Endodermal cell (in vitro differentiated cells): ENCODE measurements around the gene MTCL1. TPM values are rescaled to one million over a fixed set of nuclear protein-coding genes. Genes with fewer than 3 reads are reported as not detected.

Experiments used
- DNase-seq: peaks from one replicate; pipeline ENCODE4 v3.0.0-alpha.2; 2017
- H3K27ac ChIP-seq: 2 replicates; pipeline ENCODE4 v1.5.1; 2013; ENCODE audit warnings: mild to moderate bottlenecking, low read depth, low read length, moderate library complexity
- H3K27me3 ChIP-seq: 2 replicates; pipeline ENCODE4 v1.6.1; 2013; ENCODE audit warnings: mild to moderate bottlenecking, low read length, moderate library complexity; ENCODE audit not compliant: insufficient read depth, control insufficient read depth, poor library complexity, severe bottlenecking
- H3K36me3 ChIP-seq: 2 replicates; pipeline ENCODE4 v1.7.0; 2013; ENCODE audit warnings: mild to moderate bottlenecking, low read length, moderate library complexity; ENCODE audit not compliant: control insufficient read depth, insufficient read depth
- H3K4me1 ChIP-seq: one replicate; pipeline ENCODE4 v1.7.0; 2013; ENCODE audit warnings: low read length; ENCODE audit not compliant: control insufficient read depth, insufficient read depth
- H3K4me3 ChIP-seq: 2 replicates; pipeline ENCODE4 v1.5.1; 2013; ENCODE audit warnings: mild to moderate bottlenecking, low read length, moderate library complexity
- H3K9ac ChIP-seq: 2 replicates; pipeline ENCODE4 v1.6.1; 2013; ENCODE audit warnings: mild to moderate bottlenecking, low read length, moderate library complexity; ENCODE audit not compliant: poor library complexity, severe bottlenecking; ENCODE audit errors: extremely low read depth
- H3K9me3 ChIP-seq: 2 replicates; pipeline ENCODE4 v1.6.1; 2013; ENCODE audit warnings: mild to moderate bottlenecking, low read length, moderate library complexity; ENCODE audit not compliant: control insufficient read depth
- H3K27ac Mint-ChIP-seq: 2 replicates; pipeline ENCODE4 v1.8.0; 2020; ENCODE audit warnings: mixed read lengths
- H3K27me3 Mint-ChIP-seq: 2 replicates; pipeline ENCODE4 v1.8.0; 2021; ENCODE audit warnings: mild to moderate bottlenecking, mixed read lengths; ENCODE audit not compliant: insufficient read depth
- H3K36me3 Mint-ChIP-seq: 2 replicates; pipeline ENCODE4 v1.8.0; 2020; ENCODE audit warnings: low read depth, mixed read lengths
- H3K4me1 Mint-ChIP-seq: 2 replicates; pipeline ENCODE4 v1.8.0; 2020; ENCODE audit warnings: mixed read lengths
- H3K4me3 Mint-ChIP-seq: 2 replicates; pipeline ENCODE4 v1.8.0; 2020; ENCODE audit warnings: mild to moderate bottlenecking, moderate library complexity, mixed read lengths
- H3K9me3 Mint-ChIP-seq: 2 replicates; pipeline ENCODE4 v1.8.0; 2020; ENCODE audit warnings: mild to moderate bottlenecking, mixed read lengths
- CTCF ChIP-seq: fragments of 200-600 bp; sonication (generic); conservative IDR thresholded peaks from 2 replicates; pipeline ENCODE4 v1.5.0; 2021; ENCODE audit warnings: antibody characterized with exemption, mild to moderate bottlenecking
- WGBS, 2 experiments: methylation state at CpG; one replicate each; pipeline versions ENCODE4 v1.1.5 to v1.1.7; 2013; ENCODE audit warnings: missing lambda C conversion rate in 2 of 2, mixed read lengths in 1 of 2; ENCODE audit not compliant: insufficient coverage in 1 of 2, insufficient read length in 1 of 2; 5-methylcytosine and 5-hydroxymethylcytosine counted together
- total RNA-seq, 2 donors: library from RNA; stranded (reverse); fragmentation: NEBNext Ultra II Directional in 1 of 2; extraction: Animal tissue kit (Norgen Biotek cat#: 25700) in 1 of 2; gene quantifications; 2 replicates in 1 of 2; 3 replicates in 1 of 2; pipeline ENCODE4 v1.2.1, GENCODE V29; 2021

The MTCL1 gene
- total RNA-seq, 2 donors from 2014 or later, result 15.0 to 26.0 TPM

- peaks cover 26% of the 10 kb centered on the region for H3K27me3 Mint-ChIP-seq
- no peaks in the 10 kb centered on the region for H3K9me3 ChIP-seq
- WGBS, 2 experiments, result 100% methylated on average over 1 of the region's 1 CpG; no CpG with 5 or more reads in 1 of the 2 experiments
- no peak overlapping the region for H3K27ac ChIP-seq
- H3K27me3 ChIP-seq, result peaks cover 36% of the 10 kb centered on the region
- no peaks in the 10 kb centered on the region for H3K36me3 ChIP-seq
- no peak for TF ChIP-seq CTCF
- H3K36me3 Mint-ChIP-seq, result no peaks in the 10 kb centered on the region
- no peak overlapping the region for H3K9ac ChIP-seq
- no peak overlapping the region for H3K27ac Mint-ChIP-seq
- no peak overlapping the region for H3K4me3 Mint-ChIP-seq
- H3K9me3 Mint-ChIP-seq, result no peaks in the 10 kb centered on the region
- H3K4me1 Mint-ChIP-seq, result peaks cover 37% of the 10 kb centered on the region
- no peak for DNase-seq
- peaks cover 17% of the 10 kb centered on the region for H3K4me1 ChIP-seq
- H3K4me3 ChIP-seq, result no peak overlapping the region
These were observed 98.6 kb downstream of the MTCL1 start for GRCh38 chr18:8803957-8804356.

GRCh38 chr18:8805552-8805951 is 100.2 kb downstream of the MTCL1 start:
- DNase-seq, result no peak
- 94 to 98% methylated on average over 4 of the region's 4 CpGs for WGBS, 2 experiments
- H3K9me3 Mint-ChIP-seq, result no peaks in the 10 kb centered on the region
- Histone ChIP-seq H3K9me3 (no peaks in the 10 kb centered on the region), H3K4me1 (peaks cover 17% of the 10 kb centered on the region), H3K4me3 (no peak overlapping the region), H3K27ac (no peak overlapping the region), H3K36me3 (no peaks in the 10 kb centered on the region), H3K9ac (no peak overlapping the region), H3K27me3 (peaks cover 38% of the 10 kb centered on the region)
- no peak for TF ChIP-seq CTCF
- H3K27me3 Mint-ChIP-seq, result peaks cover 12% of the 10 kb centered on the region
- peaks cover 31% of the 10 kb centered on the region for H3K4me1 Mint-ChIP-seq
- H3K4me3 Mint-ChIP-seq, result no peak overlapping the region
- no peak overlapping the region for H3K27ac Mint-ChIP-seq
- peaks cover 4% of the 10 kb centered on the region for H3K36me3 Mint-ChIP-seq

- 91% methylated on average over 6 of the region's 6 CpGs; no CpG with 5 or more reads in 1 of the 2 experiments for WGBS, 2 experiments
- Histone ChIP-seq H3K9me3 (no peaks in the 10 kb centered on the region), H3K27ac (no peak overlapping the region), H3K4me1 (peaks cover 17% of the 10 kb centered on the region), H3K27me3 (peaks cover 40% of the 10 kb centered on the region), H3K9ac (no peak overlapping the region), H3K36me3 (no peaks in the 10 kb centered on the region), H3K4me3 (no peak overlapping the region)
- DNase-seq, result no peak
- H3K27ac Mint-ChIP-seq, result no peak overlapping the region
- TF ChIP-seq CTCF, result no peak
- peaks cover 4% of the 10 kb centered on the region for H3K36me3 Mint-ChIP-seq
- no peaks in the 10 kb centered on the region for H3K9me3 Mint-ChIP-seq
- H3K4me1 Mint-ChIP-seq, result peaks cover 25% of the 10 kb centered on the region
- H3K4me3 Mint-ChIP-seq, result no peak overlapping the region
- peaks cover 10% of the 10 kb centered on the region for H3K27me3 Mint-ChIP-seq
These were observed 100.9 kb downstream of the MTCL1 start for GRCh38 chr18:8806100-8806797.
